ENCODE results near the gene GAB1.

The GAB1 gene

GRCh38 chr4:143336781-143337599, at the start of gene GAB1:
TSS of gene GAB1 (plus strand) at chr4:143336876. CDS start at chr4:143337189, 313 bp downstream.
- H3K9ac ChIP-seq (ENCODE audit: low read length) = peak within 1 kb of the TSS; percentile 60
- H3K4me3 ChIP-seq (ENCODE audit: low read length) = peak within 1 kb of the TSS; percentile 94
- no peaks in the 10 kb centered on the region for H3K9me3 ChIP-seq (ENCODE audit: control insufficient read depth, low read depth, low read length)
- no peak within 1 kb of the TSS for H3K27ac ChIP-seq (ENCODE audit: low read length)
- no peaks in the 10 kb centered on the region for H3K36me3 ChIP-seq (ENCODE audit: control insufficient read depth, low read depth, low read length)
- peaks cover 12% of the 10 kb centered on the region for H3K27me3 ChIP-seq (ENCODE audit: control insufficient read depth, insufficient read depth, low read length)
- H3K4me1 ChIP-seq (ENCODE audit: control insufficient read depth, low read depth, low read length) = peaks cover 7% of the 10 kb centered on the region

GRCh38 chr4:143287572-143287923, 49.1 kb upstream of the GAB1 start:
- peaks cover 6% of the 10 kb centered on the region for H3K4me1 ChIP-seq (ENCODE audit: control insufficient read depth, low read depth, low read length)
- H3K9ac ChIP-seq (ENCODE audit: low read length) = no peak overlapping the region
- no peaks in the 10 kb centered on the region for H3K9me3 ChIP-seq (ENCODE audit: control insufficient read depth, low read depth, low read length)
- H3K36me3 ChIP-seq (ENCODE audit: control insufficient read depth, low read depth, low read length) = no peaks in the 10 kb centered on the region
- no peaks in the 10 kb centered on the region for H3K27me3 ChIP-seq (ENCODE audit: control insufficient read depth, insufficient read depth, low read length)
- no peak overlapping the region for H3K4me3 ChIP-seq (ENCODE audit: low read length)
- no peak overlapping the region for H3K27ac ChIP-seq (ENCODE audit: low read length)

- Histone ChIP-seq H3K27ac (ENCODE audit: low read length) (no peak overlapping the region), H3K4me3 (ENCODE audit: low read length) (no peak overlapping the region), H3K36me3 (ENCODE audit: control insufficient read depth, low read depth, low read length) (no peaks in the 10 kb centered on the region), H3K9ac (ENCODE audit: low read length) (no peak overlapping the region), H3K9me3 (ENCODE audit: control insufficient read depth, low read depth, low read length) (no peaks in the 10 kb centered on the region), H3K4me1 (ENCODE audit: control insufficient read depth, low read depth, low read length) (peaks cover 6% of the 10 kb centered on the region), H3K27me3 (ENCODE audit: control insufficient read depth, insufficient read depth, low read length) (no peaks in the 10 kb centered on the region)
These were observed 48.5 kb upstream of the GAB1 start for GRCh38 chr4:143288171-143288570.

GRCh38 chr4:143289370-143289769, 47.3 kb upstream of the GAB1 start:
- no peak overlapping the region for H3K4me3 ChIP-seq (ENCODE audit: low read length)
- H3K9ac ChIP-seq (ENCODE audit: low read length) = no peak overlapping the region
- no peaks in the 10 kb centered on the region for H3K27me3 ChIP-seq (ENCODE audit: control insufficient read depth, insufficient read depth, low read length)
- H3K36me3 ChIP-seq (ENCODE audit: control insufficient read depth, low read depth, low read length) = no peaks in the 10 kb centered on the region
- no peaks in the 10 kb centered on the region for H3K9me3 ChIP-seq (ENCODE audit: control insufficient read depth, low read depth, low read length)
- H3K4me1 ChIP-seq (ENCODE audit: control insufficient read depth, low read depth, low read length) = peaks cover 6% of the 10 kb centered on the region
- H3K27ac ChIP-seq (ENCODE audit: low read length) = no peak overlapping the region

DNA sequence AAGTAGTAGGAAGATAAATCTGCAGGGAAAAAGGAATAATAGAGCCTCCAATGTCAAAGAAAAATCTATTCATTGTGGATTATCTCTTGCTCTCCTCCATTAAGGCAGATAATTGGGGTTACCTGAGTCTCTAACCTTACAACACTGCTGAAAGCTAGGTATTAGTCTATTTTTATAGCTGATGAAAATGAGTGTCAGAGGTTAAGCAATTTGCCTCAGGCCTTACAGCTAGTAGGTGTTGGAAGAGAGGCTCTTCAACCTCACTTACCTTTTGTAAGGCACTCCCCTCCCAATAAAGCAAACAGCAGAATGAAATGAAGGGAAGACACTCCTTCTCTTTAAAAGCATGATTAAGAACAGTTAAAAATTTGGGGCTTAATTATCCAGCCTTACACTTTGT, 45.4 kb upstream of the GAB1 start:
- Histone ChIP-seq H3K4me1 (ENCODE audit: control insufficient read depth, low read depth, low read length) (no peaks in the 10 kb centered on the region), H3K27me3 (ENCODE audit: control insufficient read depth, insufficient read depth, low read length) (no peaks in the 10 kb centered on the region), H3K36me3 (ENCODE audit: control insufficient read depth, low read depth, low read length) (no peaks in the 10 kb centered on the region), H3K9ac (ENCODE audit: low read length) (no peak overlapping the region), H3K27ac (ENCODE audit: low read length) (no peak overlapping the region), H3K9me3 (ENCODE audit: control insufficient read depth, low read depth, low read length) (no peaks in the 10 kb centered on the region), H3K4me3 (ENCODE audit: low read length) (no peak overlapping the region)

- H3K9me3 ChIP-seq (ENCODE audit: control insufficient read depth, low read depth, low read length) = no peaks in the 10 kb centered on the region
- H3K27me3 ChIP-seq (ENCODE audit: control insufficient read depth, insufficient read depth, low read length) = no peaks in the 10 kb centered on the region
- H3K4me3 ChIP-seq (ENCODE audit: low read length) = no peak overlapping the region
- no peaks in the 10 kb centered on the region for H3K4me1 ChIP-seq (ENCODE audit: control insufficient read depth, low read depth, low read length)
- no peak overlapping the region for H3K9ac ChIP-seq (ENCODE audit: low read length)
- H3K36me3 ChIP-seq (ENCODE audit: control insufficient read depth, low read depth, low read length) = no peaks in the 10 kb centered on the region
- no peak overlapping the region for H3K27ac ChIP-seq (ENCODE audit: low read length)
These were observed 43.8 kb upstream of the GAB1 start for GRCh38 chr4:143292858-143293257.

DNA sequence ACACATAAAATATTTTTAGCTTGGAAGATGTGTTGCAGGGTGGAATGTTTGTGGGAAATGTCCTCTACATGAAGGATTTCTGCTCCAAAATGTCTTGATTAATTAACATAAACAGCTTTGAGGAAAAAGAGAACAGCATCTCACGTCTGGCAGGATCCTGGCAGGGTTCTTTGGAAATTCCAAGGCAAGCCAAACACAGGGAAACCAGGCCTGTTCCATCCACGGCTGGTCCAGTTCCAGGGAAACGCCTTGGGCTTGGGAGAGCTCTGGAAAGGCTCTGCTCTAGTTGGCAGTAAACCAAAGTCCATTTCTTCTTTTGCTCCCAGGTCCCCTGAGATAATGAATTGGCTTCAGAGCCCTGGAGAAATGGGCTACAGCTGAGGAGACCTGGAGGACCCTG, 42.4 kb upstream of the GAB1 start:
- H3K4me3 ChIP-seq (ENCODE audit: low read length) = no peak overlapping the region
- H3K36me3 ChIP-seq (ENCODE audit: control insufficient read depth, low read depth, low read length) = no peaks in the 10 kb centered on the region
- no peak overlapping the region for H3K27ac ChIP-seq (ENCODE audit: low read length)
- H3K9me3 ChIP-seq (ENCODE audit: control insufficient read depth, low read depth, low read length) = no peaks in the 10 kb centered on the region
- H3K27me3 ChIP-seq (ENCODE audit: control insufficient read depth, insufficient read depth, low read length) = no peaks in the 10 kb centered on the region
- no peaks in the 10 kb centered on the region for H3K4me1 ChIP-seq (ENCODE audit: control insufficient read depth, low read depth, low read length)
- H3K9ac ChIP-seq (ENCODE audit: low read length) = no peak overlapping the region

- Histone ChIP-seq H3K4me1 (ENCODE audit: control insufficient read depth, low read depth, low read length) (no peaks in the 10 kb centered on the region), H3K9me3 (ENCODE audit: control insufficient read depth, low read depth, low read length) (no peaks in the 10 kb centered on the region), H3K27ac (ENCODE audit: low read length) (no peak overlapping the region), H3K9ac (ENCODE audit: low read length) (no peak overlapping the region), H3K4me3 (ENCODE audit: low read length) (no peak overlapping the region), H3K36me3 (ENCODE audit: control insufficient read depth, low read depth, low read length) (no peaks in the 10 kb centered on the region), H3K27me3 (ENCODE audit: control insufficient read depth, insufficient read depth, low read length) (no peaks in the 10 kb centered on the region)
These were observed 41.9 kb upstream of the GAB1 start for GRCh38 chr4:143294710-143295275.

DNA sequence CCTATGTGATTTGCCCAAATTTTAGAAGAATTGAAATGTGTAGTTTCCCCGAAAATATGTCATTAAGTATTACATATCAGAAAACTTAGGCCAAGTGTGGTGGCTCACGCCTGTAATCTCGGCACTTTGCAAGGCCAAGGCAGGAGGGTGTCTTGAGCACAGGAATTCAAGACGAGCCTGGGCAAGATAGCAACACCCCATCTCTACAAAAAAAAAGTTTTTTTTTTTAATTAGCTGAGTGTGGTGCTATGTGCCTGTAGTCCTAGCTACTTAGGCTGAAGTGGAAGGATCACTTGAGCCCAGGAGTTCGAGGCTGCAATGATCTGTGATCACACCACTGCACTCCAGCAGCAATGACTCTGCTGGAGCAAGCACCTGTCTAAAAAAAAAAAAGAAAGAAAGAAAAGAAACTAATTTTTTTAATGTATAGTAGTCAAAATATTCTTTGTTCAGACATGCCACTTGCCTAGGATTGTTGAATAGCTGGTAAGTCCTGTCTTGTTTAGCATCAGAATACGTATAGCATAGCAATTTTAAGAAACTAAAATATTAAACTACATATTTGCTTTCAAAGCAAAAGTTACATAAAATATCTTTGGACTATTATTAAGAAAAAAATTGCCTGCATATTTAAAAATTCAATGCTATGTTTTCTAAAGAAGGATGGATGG, 40.1 kb upstream of the GAB1 start:
- no peaks in the 10 kb centered on the region for H3K9me3 ChIP-seq (ENCODE audit: control insufficient read depth, low read depth, low read length)
- no peak overlapping the region for H3K27ac ChIP-seq (ENCODE audit: low read length)
- no peak overlapping the region for H3K9ac ChIP-seq (ENCODE audit: low read length)

DNA sequence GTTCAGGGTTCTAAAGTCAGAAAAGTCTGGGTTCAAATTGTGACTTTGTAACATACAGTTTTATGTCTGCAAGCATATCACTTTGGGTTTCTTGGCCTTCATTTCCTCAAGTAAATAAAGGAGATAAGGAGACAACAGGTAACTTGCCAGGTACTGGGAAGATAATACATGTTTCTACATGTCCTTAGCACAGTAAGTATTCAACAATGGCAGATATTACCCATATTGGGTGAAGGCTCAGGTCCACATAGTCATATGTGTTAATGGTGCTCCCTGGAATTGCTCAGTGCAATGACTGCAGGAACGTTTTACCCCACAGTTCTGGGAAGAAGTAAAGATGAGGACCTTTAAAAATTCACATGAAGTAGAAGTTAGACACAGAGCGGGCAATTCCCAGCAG, 35.8 kb upstream of the GAB1 start:
- H3K4me1 ChIP-seq (ENCODE audit: control insufficient read depth, low read depth, low read length) = peaks cover 7% of the 10 kb centered on the region
- H3K27me3 ChIP-seq (ENCODE audit: control insufficient read depth, insufficient read depth, low read length) = no peaks in the 10 kb centered on the region
- no peak overlapping the region for H3K4me3 ChIP-seq (ENCODE audit: low read length)
- no peaks in the 10 kb centered on the region for H3K36me3 ChIP-seq (ENCODE audit: control insufficient read depth, low read depth, low read length)
- H3K27ac ChIP-seq (ENCODE audit: low read length) = no peak overlapping the region
- H3K9ac ChIP-seq (ENCODE audit: low read length) = no peak overlapping the region
- H3K9me3 ChIP-seq (ENCODE audit: control insufficient read depth, low read depth, low read length) = no peaks in the 10 kb centered on the region

More for the DNA sequence above, 40.1 kb upstream of the GAB1 start:
- Histone ChIP-seq H3K27me3 (ENCODE audit: control insufficient read depth, insufficient read depth, low read length) (no peaks in the 10 kb centered on the region), H3K4me1 (ENCODE audit: control insufficient read depth, low read depth, low read length) (no peaks in the 10 kb centered on the region), H3K4me3 (ENCODE audit: low read length) (no peak overlapping the region), H3K36me3 (ENCODE audit: control insufficient read depth, low read depth, low read length) (no peaks in the 10 kb centered on the region)

GRCh38 chr4:143302536-143302935, 34.1 kb upstream of the GAB1 start:
- H3K27ac ChIP-seq (ENCODE audit: low read length) = no peak overlapping the region
- no peak overlapping the region for H3K4me3 ChIP-seq (ENCODE audit: low read length)
- H3K27me3 ChIP-seq (ENCODE audit: control insufficient read depth, insufficient read depth, low read length) = no peaks in the 10 kb centered on the region
- no peaks in the 10 kb centered on the region for H3K9me3 ChIP-seq (ENCODE audit: control insufficient read depth, low read depth, low read length)
- peaks cover 7% of the 10 kb centered on the region for H3K4me1 ChIP-seq (ENCODE audit: control insufficient read depth, low read depth, low read length)
- H3K36me3 ChIP-seq (ENCODE audit: control insufficient read depth, low read depth, low read length) = no peaks in the 10 kb centered on the region
- H3K9ac ChIP-seq (ENCODE audit: low read length) = no peak overlapping the region

All from iPS-18a (cell line).